GM19455 (cell line): ENCODE data around the gene DEPDC4.
A peak's percentile ranks its signal among the peaks of the same experiment; 100 is the strongest.

Source experiments
- ATAC-seq: cut with Tn5 transposase; IDR thresholded peaks from one replicate; pipeline ENCODE4 v1.9.1; 2021; ENCODE audit not compliant: unreplicated experiment

The DEPDC4 gene

DNA sequence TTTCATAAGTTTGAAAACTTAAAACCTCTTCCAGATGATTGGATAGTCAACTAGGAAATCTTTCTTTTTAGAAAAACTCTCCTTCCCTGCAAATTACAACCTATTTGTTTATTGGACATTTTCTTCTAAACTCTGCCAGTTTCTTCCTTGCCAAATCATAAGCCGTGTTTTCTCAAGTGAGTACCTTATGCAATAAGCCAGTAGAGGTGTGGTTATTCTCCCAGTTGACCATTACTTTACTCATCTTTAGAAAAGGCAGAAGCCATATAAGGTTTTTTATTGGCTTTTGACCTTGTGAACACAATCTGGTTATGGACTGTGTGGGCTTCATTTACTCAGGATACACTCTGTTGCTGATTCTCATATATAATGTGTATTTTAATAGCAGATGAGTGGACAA lies 51.7 kb downstream of the DEPDC4 start:
- no peak for ATAC-seq

DNA sequence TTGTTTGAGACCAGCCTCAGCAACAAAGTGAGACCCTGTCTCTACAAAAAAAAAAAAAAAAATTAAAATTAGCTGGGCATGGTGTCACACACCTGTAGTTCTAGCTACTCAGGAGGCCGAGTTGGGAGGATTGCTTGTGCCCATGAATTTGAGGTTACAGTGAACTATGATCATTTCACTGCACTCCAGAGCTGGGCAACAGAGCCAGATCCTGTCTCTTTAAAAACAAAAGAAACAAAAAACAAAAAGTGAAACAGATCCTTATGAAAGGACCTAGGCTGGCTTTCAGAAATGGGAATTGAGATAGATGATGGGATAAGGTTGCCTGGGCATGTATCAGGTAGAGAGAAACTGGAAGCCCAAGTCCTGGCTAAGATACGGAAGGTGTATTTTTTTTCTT lies 52.4 kb downstream of the DEPDC4 start:
- no peak for ATAC-seq

DNA sequence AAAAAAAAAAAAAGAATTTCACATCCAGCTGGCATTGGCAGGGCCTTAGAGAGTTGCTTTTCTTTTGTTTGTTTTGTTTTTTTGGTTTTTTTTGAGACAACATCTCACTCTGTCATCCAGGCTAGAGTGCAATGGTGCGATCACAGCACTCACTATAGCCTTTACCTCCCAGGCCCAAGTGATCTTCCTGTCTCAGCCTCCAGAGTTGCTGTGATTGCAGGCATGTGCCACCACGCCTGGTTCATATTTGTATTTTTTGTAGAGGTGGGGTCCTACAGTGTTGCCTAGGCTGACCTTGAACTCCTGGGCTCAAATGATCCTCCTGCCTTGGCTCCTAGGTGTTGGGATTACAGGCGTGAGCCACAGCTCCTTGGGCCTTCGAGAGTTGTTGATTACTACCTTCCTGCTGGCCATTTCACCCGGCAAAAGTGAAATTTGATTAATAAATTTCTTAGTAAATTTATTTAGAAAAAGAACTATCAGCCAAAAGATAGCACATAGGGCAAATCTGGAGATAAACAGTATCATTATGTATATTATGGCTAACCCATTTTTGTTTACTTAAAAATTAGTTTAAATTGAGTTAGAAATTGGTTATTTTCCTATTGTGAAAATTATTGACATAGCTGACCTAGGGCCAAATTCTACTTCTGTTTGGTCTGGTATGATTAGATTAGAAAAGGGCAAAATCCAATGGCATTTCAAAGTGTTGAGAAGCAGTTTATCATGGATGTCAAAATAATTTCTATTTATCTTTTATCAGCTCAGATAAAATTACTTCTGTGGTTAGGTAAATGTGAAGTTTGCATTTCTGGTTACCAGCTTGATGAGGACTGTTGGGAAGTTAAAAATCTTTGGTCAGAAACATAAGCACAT lies 53.6 kb downstream of the DEPDC4 start:
- no peak for ATAC-seq

DNA sequence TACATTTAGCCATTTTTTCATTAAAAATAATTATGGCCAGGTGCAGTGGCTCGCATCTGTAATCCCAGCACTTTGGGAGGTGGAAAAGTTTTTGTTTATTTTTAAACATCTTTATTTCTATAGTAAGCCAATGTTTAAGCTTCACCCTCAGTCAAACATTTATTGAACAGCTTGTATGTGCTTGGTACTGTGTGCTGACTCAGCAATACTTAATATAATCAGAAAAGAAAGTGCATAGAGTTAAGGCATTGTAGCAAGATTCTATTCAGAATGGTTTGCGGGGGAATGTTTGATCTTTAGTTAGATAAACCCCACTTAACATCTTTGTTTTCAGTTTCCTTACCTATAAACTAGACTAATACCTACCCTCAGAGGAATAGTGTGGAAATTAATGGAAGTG lies 55.2 kb downstream of the DEPDC4 start:
- no peak for ATAC-seq

DNA sequence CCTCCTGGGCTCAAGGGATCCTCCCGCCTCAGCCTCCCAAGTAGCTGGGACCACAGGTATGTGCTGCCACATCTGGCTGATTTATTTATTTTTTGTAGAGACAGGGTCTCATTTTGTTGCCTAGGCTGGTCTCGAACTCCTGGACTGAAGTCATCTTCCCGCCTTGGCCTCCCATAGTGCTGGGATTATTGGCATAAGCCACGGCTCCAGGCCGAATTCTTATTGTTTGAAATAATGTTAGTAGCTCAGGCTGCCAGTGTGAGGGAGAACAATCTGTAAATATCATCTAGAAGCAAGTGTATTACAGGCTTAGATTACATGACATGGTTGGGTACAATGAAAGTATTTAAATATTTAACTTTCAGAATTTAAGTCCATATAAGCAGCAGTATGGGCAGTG lies 58.0 kb downstream of the DEPDC4 start:
- ATAC-seq: no peak

DNA sequence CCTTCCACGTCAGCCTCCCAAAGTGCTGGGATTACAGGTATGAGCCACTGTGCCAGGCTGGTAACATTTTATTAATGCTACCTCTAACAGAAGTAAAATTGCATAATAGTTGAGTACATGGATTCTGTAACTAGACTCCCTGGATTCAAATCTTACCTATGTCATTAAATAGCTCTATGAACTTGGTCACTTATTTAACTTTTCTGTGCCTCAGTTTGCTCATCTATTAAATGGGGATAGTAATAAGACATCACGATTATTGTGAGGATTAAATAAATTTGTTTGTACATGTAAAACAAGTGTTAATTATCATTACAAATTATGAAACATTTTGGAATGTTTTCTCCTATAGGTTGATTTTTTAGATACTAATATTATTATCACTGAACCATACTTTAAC lies 59.6 kb downstream of the DEPDC4 start:
- ATAC-seq: no peak

DNA sequence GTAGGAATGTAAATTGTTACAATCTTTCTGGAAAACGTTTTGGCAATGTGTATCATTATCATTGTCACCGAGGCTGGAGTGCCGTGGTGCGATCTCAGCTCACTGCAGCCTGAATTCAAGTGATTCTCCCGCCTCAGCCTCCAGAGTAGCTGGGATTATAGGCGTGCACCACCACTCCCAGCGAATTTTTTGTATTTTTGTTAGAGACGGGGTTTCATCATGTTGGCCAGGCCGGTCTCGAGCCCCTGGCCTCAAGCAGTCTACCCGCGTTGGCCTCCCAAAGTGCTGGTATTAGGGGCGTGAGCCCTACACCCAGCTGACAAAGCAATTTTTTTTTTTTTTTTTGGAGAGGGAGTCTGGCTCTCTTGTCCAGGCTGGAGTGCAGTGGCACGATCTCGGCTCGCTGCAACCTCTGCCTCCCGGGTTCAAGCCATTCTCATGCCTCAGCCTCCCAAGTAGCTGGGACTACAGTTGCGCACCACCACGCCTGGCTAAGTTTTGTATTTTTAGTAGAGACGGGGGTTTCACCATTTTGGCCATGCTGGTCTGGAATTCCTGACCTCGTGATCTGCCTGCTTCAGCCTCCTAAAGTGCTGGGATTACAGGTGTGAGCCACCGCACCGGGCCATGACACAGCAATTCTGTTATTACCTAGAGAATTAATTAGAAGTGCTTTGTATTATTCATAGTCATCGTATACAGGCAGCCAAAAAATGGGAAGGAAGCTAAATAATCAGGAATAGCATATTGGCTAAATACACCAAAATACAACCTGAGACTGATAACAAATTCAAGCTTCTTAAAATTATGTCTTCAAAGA lies 65.1 kb downstream of the DEPDC4 start:
- ATAC-seq: no peak

DNA sequence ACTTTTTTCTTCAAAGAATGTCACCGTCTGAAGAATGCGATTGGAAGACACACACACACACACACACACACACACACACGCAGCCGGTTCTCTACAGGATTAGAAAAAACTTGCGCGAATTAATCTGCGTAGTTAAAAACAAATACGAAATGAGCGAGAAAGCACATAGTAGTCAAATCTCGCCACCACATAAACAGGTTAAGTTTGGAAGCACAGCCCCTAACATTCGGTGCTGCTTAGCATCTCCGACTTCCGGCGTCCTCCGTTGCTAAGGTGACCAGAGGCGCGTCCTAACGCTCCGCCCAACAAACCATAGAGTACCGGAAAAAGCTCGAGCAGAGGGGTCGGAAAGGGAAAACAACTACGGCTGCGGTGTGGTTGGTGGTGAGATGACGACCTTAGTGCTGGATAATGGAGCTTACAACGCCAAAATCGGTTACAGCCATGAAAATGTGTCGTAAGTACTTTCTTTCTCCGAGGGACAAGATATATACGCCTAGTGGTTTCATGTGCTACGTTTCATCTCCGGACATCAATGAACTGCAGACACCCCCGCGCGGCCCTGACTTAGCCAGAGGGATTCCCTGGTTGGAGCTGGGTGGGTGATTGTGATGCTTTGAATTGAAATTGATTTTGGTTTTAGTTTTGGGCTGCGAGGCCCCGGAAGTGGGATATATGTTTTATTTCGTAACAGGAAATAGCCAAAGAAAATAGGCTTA lies 66.3 kb downstream of the DEPDC4 start, which contains the start of gene ACTR6:
TSS of gene ACTR6 (plus strand) at position 353 of the 719 bp plus-strand sequence. CDS start at position 390, 37 bp downstream.
- peak; percentile 90 for ATAC-seq

DNA sequence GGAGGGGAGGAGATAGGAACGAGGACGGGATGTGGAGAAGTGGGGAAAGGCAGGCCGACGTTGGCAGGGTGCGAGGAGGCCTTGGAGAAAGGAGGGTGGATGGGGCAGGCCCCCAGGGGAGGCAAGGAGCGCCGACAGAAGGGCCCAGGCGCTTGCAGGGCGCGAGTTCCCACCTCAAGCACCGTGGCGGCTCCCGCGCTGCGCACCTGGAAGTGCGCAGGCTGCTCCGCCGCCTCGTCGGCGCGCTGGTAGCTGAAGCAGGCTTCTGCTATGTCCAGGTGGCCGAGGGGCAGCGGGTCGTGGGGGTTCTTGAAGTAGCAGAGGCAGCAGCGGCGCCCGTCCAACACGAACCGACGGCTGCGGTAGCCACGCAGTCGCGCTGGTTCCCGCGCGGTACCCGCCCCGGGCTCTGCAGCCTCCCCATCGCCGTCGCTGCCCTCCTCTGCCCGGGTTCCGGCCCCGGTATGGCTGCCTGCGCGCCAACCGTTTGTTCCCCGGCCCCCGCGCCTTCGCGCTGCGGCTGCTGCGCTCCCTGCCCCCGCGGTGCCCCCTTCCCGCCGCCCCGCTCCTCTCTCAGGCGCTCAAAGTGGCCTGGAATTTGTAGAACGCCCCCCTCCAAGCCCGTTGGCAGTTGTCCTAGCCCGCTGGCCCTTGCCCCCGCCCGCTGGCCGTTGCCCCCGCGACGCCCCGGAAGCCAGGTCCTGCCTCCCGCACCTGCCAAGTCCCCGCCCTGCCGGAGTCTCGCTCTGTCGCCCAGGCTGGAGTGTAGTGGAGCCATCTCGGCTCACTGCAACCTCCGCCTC lies 67.3 kb downstream of the DEPDC4 start:
- peak; percentile 76 for ATAC-seq

DNA sequence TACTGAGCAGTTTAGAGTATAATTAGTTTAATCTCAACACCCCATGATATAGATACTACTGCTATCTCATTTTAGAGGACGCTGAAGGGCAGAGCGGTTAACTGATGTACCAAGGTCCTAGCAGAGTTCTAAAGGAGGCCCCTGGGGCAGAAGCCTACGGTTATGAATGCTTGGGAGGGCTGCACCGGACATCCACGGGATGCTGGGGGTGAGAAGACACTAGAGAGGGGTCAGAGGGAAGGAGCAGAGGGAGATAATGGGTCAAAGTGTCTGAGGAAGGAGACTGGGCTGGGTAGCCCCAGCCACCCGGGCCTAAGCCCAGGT lies 67.9 kb downstream of the DEPDC4 start:
- peak; percentile 3 for ATAC-seq

DNA sequence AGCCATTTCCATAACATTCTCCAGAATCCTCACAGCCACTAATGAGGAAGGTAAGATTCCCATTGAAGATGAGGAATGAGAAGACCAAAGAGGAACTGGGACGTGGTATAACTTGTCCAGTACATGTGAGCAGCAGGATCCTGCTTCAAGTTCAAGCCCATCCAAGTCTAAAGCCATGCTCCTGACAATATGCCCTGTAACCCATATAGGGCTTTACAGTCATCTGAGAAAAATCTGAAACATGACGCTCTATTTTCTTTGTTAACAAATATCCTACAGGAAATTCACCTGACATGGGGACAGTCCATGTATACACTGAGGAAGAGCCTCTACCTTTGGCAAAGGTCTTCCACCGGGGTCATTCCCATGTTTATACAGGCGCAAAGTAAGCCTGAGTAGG lies 69.4 kb downstream of the DEPDC4 start:
- ATAC-seq: no peak

DNA sequence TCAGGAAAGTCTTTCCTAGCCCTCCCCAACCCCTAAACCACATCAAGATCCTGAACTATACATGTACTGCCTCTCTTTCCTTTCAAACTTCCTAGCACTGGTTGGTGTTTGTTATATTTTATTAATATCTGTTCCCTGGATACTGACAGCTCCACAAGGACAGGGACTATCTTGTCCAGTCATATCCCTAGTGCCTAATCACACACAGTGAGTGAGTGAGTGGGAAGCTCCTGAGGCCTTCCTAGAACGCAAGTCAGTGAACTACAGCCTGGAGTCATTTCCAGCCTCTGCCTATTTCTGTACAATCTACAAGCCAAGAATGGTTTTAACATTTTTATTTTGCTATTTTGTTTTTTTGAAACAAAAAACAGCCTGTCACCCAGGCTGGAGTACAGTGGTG lies 73.8 kb downstream of the DEPDC4 start:
- no peak for ATAC-seq
